Stomach (tissue), 4 donors: Measurements from ENCODE around the gene KLHL40.

Source experiments
- EP300 ChIP-seq: sonication (generic); formaldehyde crosslinking; IDR thresholded peaks from one replicate; pipeline ENCODE4 v1.6.1; 2017; ENCODE audit warnings: antibody characterized with exemption
- POLR2A ChIP-seq, 4 donors: fragments of 450-650 bp; IDR thresholded peaks; one replicate each; pipeline ENCODE4 v1.6.1; 2016; ENCODE audit warnings: antibody characterized with exemption in 4 of 4, control low read depth in 2 of 4, mild to moderate bottlenecking in 1 of 4, moderate library complexity in 1 of 4
- POLR2AphosphoS5 ChIP-seq, 3 donors: sonication (generic); formaldehyde crosslinking; IDR thresholded peaks; one replicate each; pipeline ENCODE4 v1.6.1; 2016; ENCODE audit warnings: antibody characterized with exemption in 3 of 3
- TF ChIP-seq, protein P1 (sequence below), 7 experiments: fragments of 450-650 bp in 4 of 7; fragments of 200-600 bp in 3 of 7; sonication (generic) in 3 of 7; IDR thresholded peaks; one replicate each; pipeline ENCODE4 v1.5.1; 2016 to 2019; ENCODE audit warnings: antibody characterized with exemption in 7 of 7, control low read depth in 2 of 7, mild to moderate bottlenecking in 1 of 7

DNA sequence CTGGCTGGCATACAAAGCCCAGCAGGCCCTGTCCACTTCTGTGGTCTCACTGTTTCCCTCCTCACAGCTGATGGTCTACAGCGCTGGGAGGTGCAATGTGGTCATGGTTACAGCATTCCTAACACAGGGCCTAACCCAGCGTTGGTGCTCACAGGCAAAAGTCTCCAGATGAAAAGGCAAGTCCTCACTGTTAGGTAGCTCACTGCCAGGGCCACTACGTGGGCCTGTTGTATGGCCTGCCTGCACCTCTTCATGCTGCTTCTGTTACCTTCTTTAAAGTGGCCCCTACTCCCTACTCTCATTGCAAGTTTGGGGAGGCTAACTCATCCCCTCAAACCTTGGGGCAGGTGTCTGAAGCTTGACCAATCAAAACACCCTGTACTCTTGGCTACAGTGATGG, 56.5 kb downstream of the KLHL40 start:
- TF ChIP-seq, protein P1, sequence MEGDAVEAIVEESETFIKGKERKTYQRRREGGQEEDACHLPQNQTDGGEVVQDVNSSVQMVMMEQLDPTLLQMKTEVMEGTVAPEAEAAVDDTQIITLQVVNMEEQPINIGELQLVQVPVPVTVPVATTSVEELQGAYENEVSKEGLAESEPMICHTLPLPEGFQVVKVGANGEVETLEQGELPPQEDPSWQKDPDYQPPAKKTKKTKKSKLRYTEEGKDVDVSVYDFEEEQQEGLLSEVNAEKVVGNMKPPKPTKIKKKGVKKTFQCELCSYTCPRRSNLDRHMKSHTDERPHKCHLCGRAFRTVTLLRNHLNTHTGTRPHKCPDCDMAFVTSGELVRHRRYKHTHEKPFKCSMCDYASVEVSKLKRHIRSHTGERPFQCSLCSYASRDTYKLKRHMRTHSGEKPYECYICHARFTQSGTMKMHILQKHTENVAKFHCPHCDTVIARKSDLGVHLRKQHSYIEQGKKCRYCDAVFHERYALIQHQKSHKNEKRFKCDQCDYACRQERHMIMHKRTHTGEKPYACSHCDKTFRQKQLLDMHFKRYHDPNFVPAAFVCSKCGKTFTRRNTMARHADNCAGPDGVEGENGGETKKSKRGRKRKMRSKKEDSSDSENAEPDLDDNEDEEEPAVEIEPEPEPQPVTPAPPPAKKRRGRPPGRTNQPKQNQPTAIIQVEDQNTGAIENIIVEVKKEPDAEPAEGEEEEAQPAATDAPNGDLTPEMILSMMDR (IDR thresholded peaks at IDR 0.05): no peak
- TF ChIP-seq EP300 (no peak), POLR2A (IDR thresholded peaks at IDR 0.05) (no peak), POLR2AphosphoS5 (IDR thresholded peaks at IDR 0.05) (no peak)
